ENCODE results near the gene REX1BD.

The REX1BD gene

GRCh38 chr19:18593367-18594095, 4.9 kb downstream of the REX1BD start:
- no peak for DNase-seq (ENCODE audit: low read depth in 1 of 2, low spot score in 1 of 2)
- no peak overlapping the region for H3K4me3 ChIP-seq (replicated peaks; ENCODE audit: insufficient read depth, low read length)
- TF ChIP-seq SPI1 (IDR thresholded peaks at IDR 0.05; ENCODE audit: borderline replicate concordance, low read depth), result no peak
- no peak for TF ChIP-seq REST (IDR thresholded peaks at IDR 0.05; ENCODE audit: insufficient replicate concordance, low read depth)
- no peak for TF ChIP-seq CTCF (IDR thresholded peaks at IDR 0.05; ENCODE audit: insufficient read depth, low read length)
- TF ChIP-seq POLR2AphosphoS5 (IDR thresholded peaks at IDR 0.05; ENCODE audit: low read depth), result no peak
- TF ChIP-seq GABPA (IDR thresholded peaks at IDR 0.05; ENCODE audit: low read depth), result no peak
- no peak overlapping the region for H3K27ac ChIP-seq (replicated peaks)
- H3K27me3 ChIP-seq (ENCODE audit: insufficient read depth, poor library complexity, severe bottlenecking), result peaks cover 3% of the 10 kb centered on the region

GRCh38 chr19:18594096-18594823, 5.7 kb downstream of the REX1BD start:
- DNase-seq (ENCODE audit: low read depth in 1 of 2, low spot score in 1 of 2), result peak; percentile 77 to 79
- H3K27me3 ChIP-seq (ENCODE audit: insufficient read depth, poor library complexity, severe bottlenecking), result peaks cover 5% of the 10 kb centered on the region
- H3K4me3 ChIP-seq (replicated peaks; ENCODE audit: insufficient read depth, low read length), result peak overlapping the region; percentile 24
- H3K27ac ChIP-seq (replicated peaks), result no peak overlapping the region
- TF ChIP-seq POLR2AphosphoS5 (IDR thresholded peaks at IDR 0.05; ENCODE audit: low read depth) (peak; percentile 11), REST (IDR thresholded peaks at IDR 0.05; ENCODE audit: insufficient replicate concordance, low read depth) (no peak), CTCF (IDR thresholded peaks at IDR 0.05; ENCODE audit: insufficient read depth, low read length) (peak; percentile 20)

GRCh38 chr19:18594824-18595373, 6.3 kb downstream of the REX1BD start:
- Histone ChIP-seq H3K27me3 (ENCODE audit: insufficient read depth, poor library complexity, severe bottlenecking) (peaks cover 9% of the 10 kb centered on the region), H3K4me3 (replicated peaks; ENCODE audit: insufficient read depth, low read length) (peak overlapping the region; percentile 24), H3K27ac (replicated peaks) (no peak overlapping the region)
- TF ChIP-seq POLR2AphosphoS5 (IDR thresholded peaks at IDR 0.05; ENCODE audit: low read depth), result no peak; the same call in 1 of the 2 replicates
- DNase-seq (ENCODE audit: low read depth in 1 of 2, low spot score in 1 of 2), result no peak

- no peak overlapping the region for H3K27ac ChIP-seq (replicated peaks)
- no peak for DNase-seq (ENCODE audit: low read depth in 1 of 2, low spot score in 1 of 2)
- peaks cover 9% of the 10 kb centered on the region for H3K27me3 ChIP-seq (ENCODE audit: insufficient read depth, poor library complexity, severe bottlenecking)
- TF ChIP-seq GABPA (IDR thresholded peaks at IDR 0.05; ENCODE audit: low read depth), result no peak
- TF ChIP-seq POLR2AphosphoS5 (IDR thresholded peaks at IDR 0.05; ENCODE audit: low read depth), result no peak
- TF ChIP-seq CTCF (IDR thresholded peaks at IDR 0.05; ENCODE audit: insufficient read depth, low read length), result no peak
- TF ChIP-seq REST (IDR thresholded peaks at IDR 0.05; ENCODE audit: insufficient replicate concordance, low read depth), result no peak
- TF ChIP-seq SPI1 (IDR thresholded peaks at IDR 0.05; ENCODE audit: borderline replicate concordance, low read depth), result no peak
- H3K4me3 ChIP-seq (replicated peaks; ENCODE audit: insufficient read depth, low read length), result no peak overlapping the region
Measured at GRCh38 chr19:18595475-18595874, 6.9 kb downstream of the REX1BD start.

Data from HL-60 (cell line).